Trophoblast cell (in vitro differentiated cells and primary cell): Measurements from ENCODE around the gene ARL4C.
A peak's percentile ranks its signal among the peaks of the same experiment; 100 is the strongest.

Source experiments
- DNase-seq, 2 donors: peaks; one replicate each; pipeline ENCODE4 v3.0.0-alpha.2; 2016
- H2AFZ ChIP-seq: 2 replicates; pipeline ENCODE4 v1.6.1; 2013; ENCODE audit warnings: low read length, moderate library complexity, mild to moderate bottlenecking; ENCODE audit not compliant: insufficient read depth, poor library complexity
- H2AK5ac ChIP-seq: 2 replicates; pipeline ENCODE4 v1.6.1; 2013; ENCODE audit warnings: mild to moderate bottlenecking, low read length
- H2BK120ac ChIP-seq: 2 replicates; pipeline ENCODE4 v1.6.1; 2013; ENCODE audit warnings: low read length, mild to moderate bottlenecking, moderate library complexity; ENCODE audit not compliant: insufficient read depth, poor library complexity
- H2BK12ac ChIP-seq: 2 replicates; pipeline ENCODE4 v1.6.1; 2013; ENCODE audit warnings: mild to moderate bottlenecking, low read length, moderate library complexity
- H2BK5ac ChIP-seq: 2 replicates; pipeline ENCODE4 v1.6.1; 2013; ENCODE audit warnings: low read length, low read depth, moderate library complexity, mild to moderate bottlenecking; ENCODE audit not compliant: poor library complexity
- H3K14ac ChIP-seq: 2 replicates; pipeline ENCODE4 v1.6.1; 2013; ENCODE audit warnings: mild to moderate bottlenecking, low read length
- H3K18ac ChIP-seq: 2 replicates; pipeline ENCODE4 v1.6.1; 2013; ENCODE audit warnings: mild to moderate bottlenecking, low read length
- H3K23ac ChIP-seq: 2 replicates; pipeline ENCODE4 v1.6.1; 2013; ENCODE audit warnings: low read length
- H3K27ac ChIP-seq: 2 replicates; pipeline ENCODE4 v1.5.1; 2013; ENCODE audit warnings: low read depth, mild to moderate bottlenecking, inconsistent platforms, low read length, moderate library complexity
- H3K27me3 ChIP-seq: 2 replicates; pipeline ENCODE4 v1.6.1; 2013; ENCODE audit warnings: inconsistent platforms, mild to moderate bottlenecking, low read length, moderate library complexity; ENCODE audit not compliant: insufficient read depth
- H3K36me3 ChIP-seq, 2 experiments: 1 replicate in 1 of 2; 2 replicates in 1 of 2; pipeline ENCODE4 v1.6.1; 2013; ENCODE audit warnings: low read length in 2 of 2, mild to moderate bottlenecking in 2 of 2, moderate library complexity in 1 of 2; ENCODE audit not compliant: insufficient read depth in 2 of 2, control insufficient read depth in 1 of 2
- H3K4ac ChIP-seq: 2 replicates; pipeline ENCODE4 v1.6.1; 2013; ENCODE audit warnings: low read depth, mild to moderate bottlenecking, low read length, moderate library complexity
- H3K4me1 ChIP-seq, 2 experiments: 1 replicate in 1 of 2; 2 replicates in 1 of 2; pipeline ENCODE4 v1.6.1; 2013; ENCODE audit warnings: low read length in 2 of 2, mild to moderate bottlenecking in 2 of 2, moderate library complexity in 1 of 2; ENCODE audit not compliant: insufficient read depth in 2 of 2, control insufficient read depth in 1 of 2
- H3K4me2 ChIP-seq: 2 replicates; pipeline ENCODE4 v1.6.1; 2013; ENCODE audit warnings: inconsistent platforms, mild to moderate bottlenecking, low read length, moderate library complexity
- H3K4me3 ChIP-seq: 2 replicates; pipeline ENCODE4 v1.5.1; 2013; ENCODE audit warnings: mild to moderate bottlenecking, low read depth, low read length, inconsistent platforms
- H3K79me1 ChIP-seq: one replicate; pipeline ENCODE4 v1.6.1; 2013; ENCODE audit warnings: low read length
- H3K79me2 ChIP-seq: 2 replicates; pipeline ENCODE4 v1.6.1; 2013; ENCODE audit warnings: low read length, mild to moderate bottlenecking; ENCODE audit not compliant: control insufficient read depth, insufficient read depth, poor library complexity
- H3K9ac ChIP-seq: 2 replicates; pipeline ENCODE4 v1.6.1; 2013; ENCODE audit warnings: mild to moderate bottlenecking, low read length
- H3K9me3 ChIP-seq: 2 replicates; pipeline ENCODE4 v1.6.1; 2013; ENCODE audit warnings: low read depth, mild to moderate bottlenecking, control low read depth, inconsistent platforms, low read length; ENCODE audit not compliant: insufficient read depth
- H4K12ac ChIP-seq: 2 replicates; pipeline ENCODE4 v1.6.1; 2013; ENCODE audit warnings: low read depth, mild to moderate bottlenecking, low read length, moderate library complexity
- H4K8ac ChIP-seq: 2 replicates; pipeline ENCODE4 v1.6.1; 2013; ENCODE audit warnings: low read depth, mild to moderate bottlenecking, low read length, moderate library complexity
- H4K91ac ChIP-seq: one replicate; pipeline ENCODE4 v1.6.1; 2013; ENCODE audit warnings: low read depth, mild to moderate bottlenecking, low read length, moderate library complexity
- WGBS: extraction: QIAGEN DNeasy Blood & Tissue Kit; methylation state at CpG from one replicate; pipeline ENCODE4 v1.1.7; 2013; ENCODE audit warnings: missing lambda C conversion rate; ENCODE audit not compliant: insufficient read length, insufficient coverage; ENCODE audit errors: extremely low coverage; 5-methylcytosine and 5-hydroxymethylcytosine counted together

Gene ARL4C

DNA sequence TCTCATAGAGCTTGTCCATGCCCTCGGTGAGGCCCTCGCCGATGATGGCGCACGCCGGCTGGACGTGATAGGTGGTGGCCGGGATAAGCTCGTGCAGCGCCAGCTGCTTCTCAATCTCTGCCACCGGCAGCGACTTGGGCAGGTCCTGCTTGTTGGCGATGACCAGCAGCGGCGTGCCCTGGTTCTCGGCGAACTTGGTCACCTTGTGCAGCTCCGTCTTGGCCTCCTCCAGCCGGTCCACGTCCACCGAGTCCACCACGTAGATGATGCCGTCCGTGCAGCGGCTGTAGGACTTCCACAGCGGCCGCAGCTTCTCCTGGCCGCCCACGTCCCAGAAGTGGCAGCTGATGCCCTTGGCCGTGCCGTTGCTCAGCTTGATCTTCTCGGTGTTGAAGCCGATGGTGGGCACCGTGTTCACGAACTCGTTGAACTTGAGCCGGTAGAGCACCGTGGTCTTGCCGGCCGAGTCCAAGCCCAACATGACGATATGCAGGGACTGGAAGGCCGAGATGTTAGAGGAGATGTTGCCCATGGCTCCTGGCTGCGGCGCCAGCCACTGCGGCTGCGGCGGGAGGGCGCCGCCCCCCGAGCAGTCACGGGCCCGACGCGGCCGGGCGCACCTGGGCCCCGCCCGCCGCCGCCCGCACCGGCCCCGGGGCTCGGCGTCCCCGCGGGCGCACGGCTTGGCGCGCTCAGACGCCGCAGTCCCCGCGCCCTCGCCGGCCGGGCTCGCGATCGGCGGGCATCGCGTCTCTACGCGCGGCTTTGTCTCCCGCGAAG lies 636 bp downstream of the ARL4C start:
- H4K91ac ChIP-seq = peak overlapping the region; percentile 65
- H3K9ac ChIP-seq = peak overlapping the region; percentile 70
- H2BK12ac ChIP-seq = no peak overlapping the region
- H2BK120ac ChIP-seq = peak overlapping the region; percentile 74
- peaks cover 17% of the 10 kb centered on the region for H3K79me2 ChIP-seq
- no peaks in the 10 kb centered on the region for H3K36me3 ChIP-seq
- peak overlapping the region; percentile 59 for H3K4ac ChIP-seq
- no peak overlapping the region for H4K12ac ChIP-seq
- no peak overlapping the region for H3K23ac ChIP-seq
- no peaks in the 10 kb centered on the region for H3K27me3 ChIP-seq
- no peak overlapping the region for H2BK5ac ChIP-seq
- H3K27ac ChIP-seq = peak overlapping the region; percentile 65
- peak overlapping the region; percentile 47 for H2AFZ ChIP-seq
- WGBS = no CpG with 5 or more reads among the region's 89 CpGs
- H3K4me3 ChIP-seq = peak overlapping the region; percentile 76
- peak overlapping the region; percentile 87 for H3K18ac ChIP-seq
- peak; percentile 18 to 62 for DNase-seq
- H3K14ac ChIP-seq = peak overlapping the region; percentile 81
- H3K4me2 ChIP-seq = peak overlapping the region; percentile 82
- no peaks in the 10 kb centered on the region for H3K9me3 ChIP-seq
- peaks cover 16% of the 10 kb centered on the region for H3K79me1 ChIP-seq
- peak overlapping the region; percentile 71 for H4K8ac ChIP-seq
- H2AK5ac ChIP-seq = no peak overlapping the region
- peaks cover 2 to 15% of the 10 kb centered on the region in 2 experiments for H3K4me1 ChIP-seq

DNA sequence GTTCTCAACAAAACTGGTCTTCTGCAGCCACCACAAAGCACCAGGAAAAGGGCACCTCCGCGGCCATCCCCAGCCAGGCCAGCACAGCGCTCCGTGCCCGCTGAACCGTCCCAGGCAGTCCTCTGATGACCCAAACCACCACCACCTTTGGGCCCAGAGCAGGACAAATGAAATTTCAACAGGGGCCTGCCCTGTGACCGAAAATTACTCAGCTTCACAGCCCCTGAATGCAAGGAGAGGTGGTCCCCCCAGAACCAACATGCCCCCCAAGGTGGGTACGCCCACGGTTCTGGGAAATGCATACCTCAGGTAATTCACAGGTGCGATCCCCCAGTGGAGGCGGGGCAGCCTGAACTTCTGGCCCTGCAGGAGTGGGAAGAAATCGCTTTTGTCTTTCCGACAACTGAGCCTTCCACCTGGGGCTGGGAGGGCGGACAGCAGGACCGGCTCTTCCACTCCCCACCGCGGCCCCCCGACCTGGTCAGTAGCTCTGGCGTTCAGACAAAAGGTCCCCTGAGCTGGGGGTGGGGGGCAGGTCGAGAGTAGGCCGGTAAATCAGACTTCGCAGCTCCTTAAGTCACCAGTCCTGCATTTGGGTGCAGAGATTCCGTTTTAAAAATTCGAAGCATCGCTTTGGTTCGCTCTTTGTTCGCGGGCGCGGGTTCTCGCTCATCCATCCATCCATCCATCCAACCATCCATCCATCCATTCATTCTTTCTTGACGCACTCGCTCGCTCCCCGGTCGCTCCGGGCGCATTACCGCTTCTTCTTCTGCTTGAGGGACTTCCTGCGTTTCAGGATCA lies 1.4 kb downstream of the ARL4C start:
- no CpG with 5 or more reads among the region's 40 CpGs for WGBS
- peak overlapping the region; percentile 2 for H3K9ac ChIP-seq
- H4K91ac ChIP-seq = peak overlapping the region; percentile 14
- H3K4me2 ChIP-seq = peak overlapping the region; percentile 82
- H2BK12ac ChIP-seq = no peak overlapping the region
- no peak for DNase-seq
- peak overlapping the region; percentile 43 for H3K14ac ChIP-seq
- no peak overlapping the region for H3K23ac ChIP-seq
- H3K79me1 ChIP-seq = peaks cover 16% of the 10 kb centered on the region
- H3K27me3 ChIP-seq = no peaks in the 10 kb centered on the region
- peak overlapping the region; percentile 20 for H3K4ac ChIP-seq
- H2AFZ ChIP-seq = no peak overlapping the region
- H3K27ac ChIP-seq = no peak overlapping the region
- H4K12ac ChIP-seq = no peak overlapping the region
- H3K79me2 ChIP-seq = peaks cover 17% of the 10 kb centered on the region
- H3K9me3 ChIP-seq = no peaks in the 10 kb centered on the region
- H2BK120ac ChIP-seq = peak overlapping the region; percentile 21
- peak overlapping the region; percentile 11 for H4K8ac ChIP-seq
- peak overlapping the region; percentile 18 for H2BK5ac ChIP-seq
- H3K4me3 ChIP-seq = peak overlapping the region; percentile 76
- no peak overlapping the region for H2AK5ac ChIP-seq
- no peaks in the 10 kb centered on the region for H3K36me3 ChIP-seq
- no peak overlapping the region for H3K18ac ChIP-seq
- peaks cover 2 to 15% of the 10 kb centered on the region in 2 experiments for H3K4me1 ChIP-seq

DNA sequence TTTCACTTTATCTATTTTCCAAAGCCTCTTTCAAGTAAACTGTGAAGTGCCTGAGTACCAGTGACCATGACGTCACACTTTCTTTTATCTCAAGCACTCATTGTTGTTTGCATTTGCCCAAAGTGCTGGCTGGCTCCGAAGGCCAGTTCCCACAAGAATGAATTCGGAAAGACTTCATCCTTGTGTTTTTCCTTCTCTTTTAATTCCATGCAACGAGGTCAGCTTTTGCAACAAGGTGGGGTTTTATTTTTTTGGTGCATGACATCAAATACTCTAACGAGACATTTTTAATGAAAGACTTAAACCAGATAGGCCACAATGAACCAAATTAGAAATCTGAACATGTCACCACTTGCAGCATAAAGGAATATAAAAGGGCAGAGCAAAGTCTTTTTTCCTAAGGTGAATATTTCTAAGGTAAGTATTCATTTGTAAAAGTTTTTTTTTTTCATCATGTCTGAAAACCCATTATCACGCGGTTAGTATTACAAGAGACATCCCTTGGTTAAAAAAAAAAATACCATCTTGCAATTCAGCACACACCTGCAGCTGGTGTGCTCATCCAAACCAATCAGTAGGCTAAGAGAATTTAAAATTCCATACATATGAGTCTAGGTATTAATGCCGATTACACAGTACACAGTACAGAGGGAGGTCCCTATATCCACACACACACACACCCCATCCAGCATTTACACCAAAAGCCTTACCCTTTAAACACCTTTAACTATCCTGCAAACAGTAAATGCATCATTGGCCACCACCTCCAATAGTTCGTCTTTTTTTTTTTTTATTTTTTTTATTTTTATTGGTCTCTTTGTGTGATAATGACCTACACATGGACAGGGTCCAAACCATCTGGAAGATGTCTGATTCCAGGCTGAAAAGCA lies 2.3 kb downstream of the ARL4C start:
- no peak overlapping the region for H3K27ac ChIP-seq
- H3K9me3 ChIP-seq = no peaks in the 10 kb centered on the region
- H4K12ac ChIP-seq = no peak overlapping the region
- no CpG with 5 or more reads among the region's 9 CpGs for WGBS
- peak in 1 of 2 donors; percentile 27 for DNase-seq
- H2AK5ac ChIP-seq = no peak overlapping the region
- no peaks in the 10 kb centered on the region for H3K27me3 ChIP-seq
- no peak overlapping the region for H3K23ac ChIP-seq
- no peak overlapping the region for H2BK120ac ChIP-seq
- H3K4me2 ChIP-seq = peak overlapping the region; percentile 82
- peak overlapping the region; percentile 20 for H3K4ac ChIP-seq
- H3K14ac ChIP-seq = no peak overlapping the region
- H4K8ac ChIP-seq = no peak overlapping the region
- no peak overlapping the region for H4K91ac ChIP-seq
- H3K79me1 ChIP-seq = peaks cover 16% of the 10 kb centered on the region
- no peak overlapping the region for H2BK5ac ChIP-seq
- no peak overlapping the region for H3K18ac ChIP-seq
- no peaks in the 10 kb centered on the region for H3K36me3 ChIP-seq
- H3K79me2 ChIP-seq = peaks cover 17% of the 10 kb centered on the region
- no peak overlapping the region for H3K9ac ChIP-seq
- no peak overlapping the region for H2BK12ac ChIP-seq
- H3K4me1 ChIP-seq = peaks cover 2 to 15% of the 10 kb centered on the region in 2 experiments
- no peak overlapping the region for H2AFZ ChIP-seq
- H3K4me3 ChIP-seq = peak overlapping the region; percentile 76

DNA sequence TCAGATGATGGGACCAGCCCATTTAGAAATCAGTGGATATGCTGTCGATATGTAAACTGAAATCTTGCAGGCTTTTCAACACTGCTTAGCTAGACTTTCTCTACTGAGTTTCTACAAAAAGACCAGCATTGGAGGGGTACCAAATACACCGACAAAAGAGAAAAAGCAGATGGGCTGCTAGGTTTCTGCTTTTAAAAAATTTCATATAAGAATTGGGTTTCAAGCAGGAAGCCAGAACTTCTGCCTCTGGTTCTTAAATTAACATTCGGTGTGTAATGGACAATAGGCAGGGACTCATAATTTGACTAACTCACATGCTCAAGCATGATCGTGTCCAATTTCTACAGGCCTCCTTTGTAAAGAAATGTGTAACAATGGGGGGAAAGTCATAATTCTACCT lies 3.1 kb downstream of the ARL4C start:
- WGBS = no CpG with 5 or more reads among the region's 4 CpGs

More for the DNA sequence above, 3.1 kb downstream of the ARL4C start:
- peaks cover 16% of the 10 kb centered on the region for H3K79me1 ChIP-seq
- H2AFZ ChIP-seq = no peak overlapping the region
- no peak overlapping the region for H2BK12ac ChIP-seq
- H3K18ac ChIP-seq = no peak overlapping the region
- H2BK5ac ChIP-seq = no peak overlapping the region
- H3K27ac ChIP-seq = no peak overlapping the region
- no peak overlapping the region for H3K23ac ChIP-seq
- H3K36me3 ChIP-seq = no peaks in the 10 kb centered on the region
- H3K9me3 ChIP-seq = no peaks in the 10 kb centered on the region
- no peak overlapping the region for H2BK120ac ChIP-seq
- no peak overlapping the region for H3K4me2 ChIP-seq
- H4K8ac ChIP-seq = no peak overlapping the region
- H3K4ac ChIP-seq = no peak overlapping the region
- H3K14ac ChIP-seq = no peak overlapping the region
- no peaks in the 10 kb centered on the region for H3K27me3 ChIP-seq
- peaks cover 2 to 15% of the 10 kb centered on the region in 2 experiments for H3K4me1 ChIP-seq
- no peak overlapping the region for H4K91ac ChIP-seq
- H2AK5ac ChIP-seq = no peak overlapping the region
- peaks cover 17% of the 10 kb centered on the region for H3K79me2 ChIP-seq
- H3K4me3 ChIP-seq = no peak overlapping the region
- no peak overlapping the region for H3K9ac ChIP-seq
- DNase-seq = no peak
- H4K12ac ChIP-seq = no peak overlapping the region
